Ectodermal cell (in vitro differentiated cells): ENCODE measurements around the gene LRRC42.
"Not testable (repeated sequence)": the region's sequence is repeated elsewhere in the genome, so short reads cannot be mapped to it uniquely, and the experiment has no call there.

Source experiments
- H3K27ac ChIP-seq: 2 replicates; pipeline ENCODE4 v1.7.0; 2013; ENCODE audit warnings: mild to moderate bottlenecking, low read depth, low read length; ENCODE audit not compliant: insufficient read depth, poor library complexity, severe bottlenecking
- H3K27me3 ChIP-seq: 2 replicates; pipeline ENCODE4 v1.7.0; 2013; ENCODE audit warnings: mild to moderate bottlenecking, low read length; ENCODE audit not compliant: insufficient read depth, control insufficient read depth, poor library complexity, severe bottlenecking
- H3K36me3 ChIP-seq: one replicate; pipeline ENCODE4 v1.7.0; 2013; ENCODE audit warnings: low read length; ENCODE audit not compliant: control insufficient read depth, insufficient read depth
- H3K4me1 ChIP-seq: one replicate; pipeline ENCODE4 v1.7.0; 2013; ENCODE audit warnings: low read length; ENCODE audit not compliant: control insufficient read depth, insufficient read depth
- H3K4me3 ChIP-seq: 2 replicates; pipeline ENCODE4 v1.7.0; 2013; ENCODE audit warnings: low read depth, low read length, control low read depth; ENCODE audit not compliant: insufficient read depth
- H3K9me3 ChIP-seq: 2 replicates; pipeline ENCODE4 v1.7.0; 2013; ENCODE audit warnings: mild to moderate bottlenecking, low read length, moderate library complexity; ENCODE audit not compliant: control insufficient read depth
- WGBS, 2 experiments: methylation state at CpG; one replicate each; pipeline ENCODE4 v1.1.7; 2013; ENCODE audit warnings: missing lambda C conversion rate in 2 of 2; 5-methylcytosine and 5-hydroxymethylcytosine counted together

The LRRC42 gene

DNA sequence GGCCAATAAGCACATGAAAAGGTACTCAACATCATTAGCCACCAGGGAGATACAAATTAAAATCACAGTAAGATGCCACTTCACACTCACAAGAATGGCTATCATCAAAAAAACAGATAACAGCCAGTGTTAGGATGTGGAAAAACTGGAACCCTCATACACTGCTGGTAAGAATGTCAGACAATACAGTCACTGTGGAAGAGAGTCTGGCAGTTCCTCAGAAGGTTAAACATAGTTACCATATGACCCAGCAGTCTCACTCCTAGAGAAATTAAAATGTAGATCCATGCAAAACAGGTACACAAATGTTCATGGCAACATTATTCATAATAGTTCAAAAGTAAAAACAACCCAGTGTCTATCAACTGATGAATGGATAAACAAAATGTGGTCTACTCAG, 38.6 kb downstream of the LRRC42 start:
- peaks cover 7% of the 10 kb centered on the region for H3K4me1 ChIP-seq

DNA sequence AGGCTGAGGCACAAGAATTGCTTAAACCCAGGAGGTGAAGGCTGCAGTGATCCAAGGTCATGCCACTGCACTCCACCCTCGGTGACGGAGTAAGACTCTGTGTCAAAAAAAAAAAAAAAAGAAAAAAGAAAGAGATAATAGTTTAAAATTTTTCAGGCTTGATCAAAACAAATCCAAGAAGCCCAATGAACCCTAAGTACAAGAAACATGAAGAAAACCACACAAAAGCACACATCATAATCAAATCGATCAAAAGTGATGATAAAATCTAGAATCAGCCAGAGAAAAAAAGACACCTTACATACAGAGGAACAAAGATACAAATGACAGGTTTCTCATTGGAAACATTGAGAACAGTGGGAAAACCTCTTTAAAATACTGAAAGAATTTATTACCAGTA, 40.3 kb downstream of the LRRC42 start:
- Histone ChIP-seq H3K27ac (no peak overlapping the region), H3K4me1 (peaks cover 7% of the 10 kb centered on the region)
- 80 to 94% methylated on average over 3 of the region's 3 CpGs for WGBS, 2 experiments

More for the DNA sequence above, 38.6 kb downstream of the LRRC42 start:
- no peaks in the 10 kb centered on the region for H3K36me3 ChIP-seq
- no peaks in the 10 kb centered on the region for H3K9me3 ChIP-seq
- no peaks in the 10 kb centered on the region for H3K27me3 ChIP-seq
- no peak overlapping the region for H3K27ac ChIP-seq
- H3K4me3 ChIP-seq, result no peak overlapping the region

GRCh38 chr1:53987880-53988279, 41.7 kb downstream of the LRRC42 start:
- Histone ChIP-seq H3K4me1 (no peaks in the 10 kb centered on the region), H3K9me3 (no peaks in the 10 kb centered on the region), H3K36me3 (no peaks in the 10 kb centered on the region), H3K4me3 (no peak overlapping the region), H3K27ac (no peak overlapping the region), H3K27me3 (no peaks in the 10 kb centered on the region)
- WGBS, 2 experiments, result 92 to 100% methylated on average over 1 to 2 of the region's 2 CpGs

More for the DNA sequence above, 40.3 kb downstream of the LRRC42 start:
- Histone ChIP-seq H3K4me3 (no peak overlapping the region), H3K36me3 (no peaks in the 10 kb centered on the region), H3K27me3 (no peaks in the 10 kb centered on the region), H3K9me3 (no peaks in the 10 kb centered on the region)

GRCh38 chr1:53992085-53992874, 46.1 kb downstream of the LRRC42 start:
- Histone ChIP-seq H3K27me3 (no peaks in the 10 kb centered on the region), H3K27ac (no peak overlapping the region), H3K9me3 (no peaks in the 10 kb centered on the region), H3K36me3 (no peaks in the 10 kb centered on the region), H3K4me1 (no peaks in the 10 kb centered on the region), H3K4me3 (no peak overlapping the region)
- 81 to 83% methylated on average over 4 of the region's 4 CpGs for WGBS, 2 experiments

DNA sequence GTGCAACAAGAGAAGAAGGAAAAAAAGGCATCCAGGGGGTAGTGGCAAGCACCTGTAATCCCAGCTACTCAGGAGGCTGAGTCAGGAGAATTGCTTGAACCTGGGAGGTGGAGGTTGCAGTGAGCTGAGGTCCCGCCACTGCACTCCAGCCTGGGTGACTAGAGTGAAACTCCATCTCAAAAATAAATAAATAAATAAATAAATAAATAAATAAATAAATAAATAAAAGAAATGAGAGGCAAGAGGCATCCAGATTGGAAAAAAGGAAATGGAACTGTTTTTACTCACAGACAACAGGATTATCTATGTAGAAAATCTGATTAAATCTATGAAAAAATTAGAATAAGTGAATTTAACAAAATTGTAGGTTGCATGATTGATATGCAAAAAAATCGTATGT, 48.4 kb downstream of the LRRC42 start:
- H3K4me3 ChIP-seq, H3K27me3 ChIP-seq, H3K4me1 ChIP-seq, H3K36me3 ChIP-seq, H3K9me3 ChIP-seq, H3K27ac ChIP-seq: not testable (repeated sequence)
- 85% methylated on average over 1 of the region's 2 CpGs; no CpG with 5 or more reads in 1 of the 2 experiments for WGBS, 2 experiments

- H3K27me3 ChIP-seq, result no peaks in the 10 kb centered on the region
- no peaks in the 10 kb centered on the region for H3K9me3 ChIP-seq
- H3K27ac ChIP-seq, result no peak overlapping the region
- H3K4me3 ChIP-seq, result no peak overlapping the region
- 100% methylated on average over 1 of the region's 1 CpG for WGBS, 2 experiments
- H3K4me1 ChIP-seq, result no peaks in the 10 kb centered on the region
- no peaks in the 10 kb centered on the region for H3K36me3 ChIP-seq
These were observed 49.5 kb downstream of the LRRC42 start for GRCh38 chr1:53995683-53996082.

GRCh38 chr1:53998223-53998622, 52.1 kb downstream of the LRRC42 start:
- Histone ChIP-seq H3K4me1 (no peaks in the 10 kb centered on the region), H3K27ac (no peak overlapping the region), H3K27me3 (no peaks in the 10 kb centered on the region), H3K9me3 (no peaks in the 10 kb centered on the region), H3K4me3 (no peak overlapping the region), H3K36me3 (no peaks in the 10 kb centered on the region)
- 91 to 100% methylated on average over 1 of the region's 1 CpG for WGBS, 2 experiments

DNA sequence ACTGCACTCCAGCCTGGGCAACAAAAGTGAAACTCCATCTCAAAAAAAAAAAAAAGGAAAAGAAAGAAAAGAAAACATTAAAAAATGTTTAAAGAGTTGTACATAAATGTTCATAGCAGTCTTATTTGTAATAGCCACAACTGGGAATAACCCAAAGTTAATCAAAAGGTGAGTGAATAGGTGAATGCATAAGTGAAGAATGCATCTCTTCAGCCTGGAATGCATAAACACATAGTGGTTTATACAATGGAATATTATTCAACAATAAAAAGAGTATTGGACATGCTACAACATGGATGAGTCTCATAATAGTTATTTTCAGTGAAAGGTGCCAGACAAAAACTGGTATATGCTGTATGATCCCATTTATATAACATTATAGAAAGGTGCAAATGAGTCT, 53.8 kb downstream of the LRRC42 start:
- Histone ChIP-seq H3K4me1 (no peaks in the 10 kb centered on the region), H3K4me3 (no peak overlapping the region), H3K9me3 (no peaks in the 10 kb centered on the region), H3K36me3 (no peaks in the 10 kb centered on the region), H3K27ac (no peak overlapping the region), H3K27me3 (no peaks in the 10 kb centered on the region)

DNA sequence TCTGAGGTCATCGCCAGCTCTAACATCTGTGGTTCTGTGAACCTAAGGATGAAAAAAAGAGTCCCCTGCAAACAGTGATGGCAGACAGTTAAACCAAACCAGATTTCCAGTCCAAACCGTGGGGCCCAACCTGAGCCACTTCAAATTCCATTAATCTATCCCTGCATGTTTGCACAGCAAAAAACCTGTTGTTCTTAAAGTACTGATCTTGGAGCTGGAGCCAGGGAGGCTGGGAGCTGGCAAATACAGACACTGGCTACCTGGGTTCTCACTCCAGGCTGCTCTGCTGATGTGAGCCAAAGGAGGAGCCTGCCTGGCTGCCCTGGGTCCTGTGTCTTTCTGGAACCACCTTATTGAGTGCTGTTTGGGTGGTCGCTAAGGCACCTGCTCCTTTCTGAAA, 55.4 kb downstream of the LRRC42 start:
- H3K27me3 ChIP-seq, result no peaks in the 10 kb centered on the region
- no peaks in the 10 kb centered on the region for H3K4me1 ChIP-seq
- no peak overlapping the region for H3K4me3 ChIP-seq
- 86 to 87% methylated on average over 3 of the region's 3 CpGs for WGBS, 2 experiments
- H3K27ac ChIP-seq, result no peak overlapping the region
- H3K9me3 ChIP-seq, result no peaks in the 10 kb centered on the region
- no peaks in the 10 kb centered on the region for H3K36me3 ChIP-seq

DNA sequence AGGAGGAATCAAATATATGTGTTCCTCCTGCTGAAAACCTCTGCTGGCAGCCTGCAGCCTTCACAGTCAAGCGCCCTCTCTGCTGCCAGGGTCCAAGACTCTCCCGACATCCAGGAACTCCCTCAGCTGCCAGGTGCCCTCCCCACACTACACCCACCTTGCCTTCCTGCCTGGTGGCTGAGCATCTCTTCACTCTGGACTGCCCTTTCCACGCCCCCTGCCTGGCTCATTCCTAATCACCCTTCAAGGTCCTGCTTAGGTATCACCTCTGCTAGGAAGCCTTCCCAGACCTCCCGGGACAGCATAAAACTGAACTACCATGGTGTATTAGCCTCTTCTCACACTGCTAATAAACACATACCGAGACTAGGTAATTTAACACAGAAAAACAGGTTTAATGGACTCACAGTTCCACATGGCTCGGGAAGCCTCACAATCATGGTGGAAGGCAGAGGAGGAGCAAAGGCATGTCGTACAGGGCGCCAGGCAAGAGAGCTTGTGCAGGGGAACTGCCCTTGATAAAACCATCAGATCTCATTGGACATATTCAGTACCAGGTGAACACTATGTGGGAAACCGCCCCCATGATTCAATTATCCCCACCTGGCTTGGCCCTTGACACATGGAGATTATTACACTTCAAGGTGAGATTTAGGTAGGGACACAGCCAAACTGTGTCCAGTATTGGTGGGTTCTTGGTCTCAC, 56.5 kb downstream of the LRRC42 start:
- H3K9me3 ChIP-seq, result no peaks in the 10 kb centered on the region
- H3K27me3 ChIP-seq, result no peaks in the 10 kb centered on the region
- H3K36me3 ChIP-seq, result no peaks in the 10 kb centered on the region
- 88 to 92% methylated on average over 9 of the region's 9 CpGs for WGBS, 2 experiments
- H3K4me1 ChIP-seq, result no peaks in the 10 kb centered on the region
- H3K4me3 ChIP-seq, result no peak overlapping the region
- H3K27ac ChIP-seq, result no peak overlapping the region
